Measurements from ENCODE around the gene KCNK5. TPM values are rescaled to one million over a fixed set of nuclear protein-coding genes. Genes with fewer than 3 reads are reported as not detected.

The KCNK5 gene
- total RNA-seq, 6 donors from 2014 or later, result 8.9 to 34.6 (median 17.3) TPM

GRCh38 chr6:39182604-39183003 is 46.7 kb downstream of the KCNK5 start:
- WGBS, 2 donors, result 68 to 81% methylated on average over 3 of the region's 3 CpGs
- H3K27ac ChIP-seq, result no peak overlapping the region
- TF ChIP-seq CTCF (IDR thresholded peaks at IDR 0.05) (no peak), POLR2AphosphoS5 (IDR thresholded peaks at IDR 0.05) (no peak), EP300 (IDR thresholded peaks at IDR 0.05) (no peak), POLR2A (IDR thresholded peaks at IDR 0.05) (no peak)
- peaks cover 0 to under 1% (median 0%) of the 10 kb centered on the region in 4 donors for H3K9me3 ChIP-seq
- DNase-seq (no peak), ATAC-seq (ENCODE audit: low FRiP score in 2 of 2) (no peak)
- H3K4me3 ChIP-seq, result no peak overlapping the region
- no peaks in the 10 kb centered on the region for H3K36me3 ChIP-seq
- peaks cover 0 to 24% (median 4%) of the 10 kb centered on the region in 4 donors for H3K4me1 ChIP-seq
- no peaks in the 10 kb centered on the region for H3K27me3 ChIP-seq

DNA sequence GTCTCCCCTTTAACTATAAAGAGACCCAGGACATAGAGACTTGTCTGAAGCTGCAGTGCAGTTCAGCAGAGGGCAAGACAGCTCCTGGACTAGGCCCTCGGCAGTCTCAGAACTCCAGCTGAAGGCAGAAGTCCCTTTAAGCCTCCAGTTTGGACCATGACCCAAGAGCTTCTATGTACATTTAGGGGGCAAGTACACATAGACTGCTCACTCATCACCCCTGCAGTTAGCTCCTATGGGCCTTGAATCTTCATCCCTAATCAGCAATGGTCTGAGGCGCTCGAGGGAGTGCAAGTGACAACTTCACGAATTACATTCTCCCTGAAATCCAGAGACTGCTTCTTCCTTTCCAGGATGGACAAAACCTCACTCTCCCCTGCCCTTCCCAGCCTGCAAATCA is 47.4 kb downstream of the KCNK5 start:
- H3K36me3 ChIP-seq, result no peaks in the 10 kb centered on the region
- H3K9me3 ChIP-seq, result peaks cover 0 to 8% (median 2%) of the 10 kb centered on the region in 4 donors
- ATAC-seq (ENCODE audit: low FRiP score in 2 of 2), result no peak
- no peaks in the 10 kb centered on the region for H3K27me3 ChIP-seq
- no peak overlapping the region for H3K27ac ChIP-seq
- no peak overlapping the region for H3K4me3 ChIP-seq
- 76 to 80% methylated on average over 3 to 4 of the region's 4 CpGs for WGBS, 2 donors
- no peak for TF ChIP-seq EP300 (IDR thresholded peaks at IDR 0.05)
- no peak for TF ChIP-seq POLR2AphosphoS5 (IDR thresholded peaks at IDR 0.05)
- TF ChIP-seq CTCF (IDR thresholded peaks at IDR 0.05), result no peak
- TF ChIP-seq POLR2A (IDR thresholded peaks at IDR 0.05), result no peak
- DNase-seq, result no peak
- H3K4me1 ChIP-seq, result peaks cover 0 to 18% (median 3%) of the 10 kb centered on the region in 4 donors

DNA sequence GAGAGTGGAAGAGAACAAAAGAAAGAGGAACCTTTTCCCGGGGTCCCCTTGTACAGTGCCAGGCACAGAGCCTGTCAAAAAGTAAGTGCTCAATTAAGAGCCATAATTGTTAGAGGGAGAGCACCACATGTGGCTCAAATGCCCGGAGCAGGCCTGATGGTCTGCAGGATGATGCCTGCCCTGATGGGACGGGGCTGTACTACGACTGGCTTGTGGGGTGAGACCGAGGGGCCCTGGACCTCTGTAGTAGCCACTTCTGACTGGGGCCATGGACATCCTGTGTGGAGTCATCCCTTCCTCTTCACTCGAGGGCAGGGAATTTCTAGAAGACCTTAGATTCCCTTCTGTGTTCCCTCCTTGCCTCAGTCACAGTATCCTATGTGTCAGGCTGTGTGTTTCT is 47.9 kb downstream of the KCNK5 start:
- ATAC-seq (ENCODE audit: low FRiP score in 2 of 2), result no peak
- no peaks in the 10 kb centered on the region for H3K27me3 ChIP-seq
- H3K27ac ChIP-seq, result no peak overlapping the region
- no peaks in the 10 kb centered on the region for H3K36me3 ChIP-seq
- H3K4me3 ChIP-seq, result no peak overlapping the region
- H3K4me1 ChIP-seq, result peaks cover 0 to 18% (median 3%) of the 10 kb centered on the region in 4 donors
- TF ChIP-seq CTCF (IDR thresholded peaks at IDR 0.05) (no peak), POLR2A (IDR thresholded peaks at IDR 0.05) (no peak), EP300 (IDR thresholded peaks at IDR 0.05) (no peak), POLR2AphosphoS5 (IDR thresholded peaks at IDR 0.05) (no peak)
- 64 to 90% methylated on average over 3 to 6 of the region's 6 CpGs for WGBS, 2 donors
- no peak for DNase-seq
- peaks cover 0 to 8% (median 2%) of the 10 kb centered on the region in 4 donors for H3K9me3 ChIP-seq

DNA sequence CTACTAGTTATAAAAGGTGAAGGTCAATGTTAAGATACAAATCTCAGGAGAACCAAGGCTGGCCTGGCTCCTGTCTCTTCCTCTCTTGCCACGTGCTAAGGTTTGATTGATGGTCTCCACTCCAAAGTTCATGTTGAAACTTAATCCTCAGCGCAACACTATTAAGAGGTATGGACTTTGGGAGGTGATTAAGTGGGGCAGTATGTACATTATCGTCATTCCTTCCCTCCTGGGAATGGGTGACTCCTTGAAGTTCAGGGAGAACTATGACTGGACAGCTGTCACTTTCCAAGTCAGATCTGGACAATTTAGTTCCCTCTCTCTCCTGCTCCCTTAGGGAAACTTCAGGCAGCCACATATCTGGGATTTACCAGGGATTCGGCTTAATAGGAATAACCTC is 50.5 kb downstream of the KCNK5 start:
- Histone ChIP-seq H3K4me3 (no peak overlapping the region), H3K4me1 (peaks cover 0 to 5% (median 0%) of the 10 kb centered on the region in 4 donors), H3K9me3 (peaks cover 0 to 8% (median 2%) of the 10 kb centered on the region in 4 donors), H3K36me3 (no peaks in the 10 kb centered on the region), H3K27me3 (no peaks in the 10 kb centered on the region), H3K27ac (no peak overlapping the region)
- 69 to 74% methylated on average over 4 of the region's 4 CpGs for WGBS, 2 donors
- no peak for DNase-seq
- no peak for TF ChIP-seq CTCF (IDR thresholded peaks at IDR 0.05)
- TF ChIP-seq POLR2AphosphoS5 (IDR thresholded peaks at IDR 0.05), result no peak
- no peak for TF ChIP-seq POLR2A (IDR thresholded peaks at IDR 0.05)
- no peak for TF ChIP-seq EP300 (IDR thresholded peaks at IDR 0.05)
- no peak for ATAC-seq (ENCODE audit: low FRiP score in 2 of 2)

DNA sequence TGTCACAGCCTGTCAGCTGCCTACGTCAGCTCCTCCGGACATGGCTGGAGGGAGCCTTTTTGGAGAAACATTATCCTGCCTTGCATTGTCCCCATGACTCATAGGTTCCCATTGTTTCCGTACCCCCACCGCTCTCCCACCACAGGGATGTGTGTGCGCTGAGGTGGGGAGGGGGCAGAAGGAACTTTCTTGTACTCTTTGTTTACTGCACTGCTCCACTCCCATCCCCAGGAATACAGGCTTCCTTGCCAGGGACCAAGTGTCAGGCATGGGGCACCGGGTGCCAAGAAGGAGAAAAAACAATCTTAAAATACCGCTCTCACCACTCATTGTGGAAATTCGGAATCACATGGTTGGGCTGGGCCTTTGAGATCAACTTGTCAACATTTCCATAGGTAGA is 51.0 kb downstream of the KCNK5 start:
- H3K27me3 ChIP-seq, result no peaks in the 10 kb centered on the region
- H3K4me3 ChIP-seq, result no peak overlapping the region
- ATAC-seq (ENCODE audit: low FRiP score in 2 of 2) (no peak), DNase-seq (no peak)
- H3K27ac ChIP-seq, result no peak overlapping the region
- H3K4me1 ChIP-seq, result peaks cover 0 to 2% (median 0%) of the 10 kb centered on the region in 4 donors
- 63 to 91% methylated on average over 8 of the region's 8 CpGs for WGBS, 2 donors
- H3K9me3 ChIP-seq, result peaks cover 0 to 8% (median 2%) of the 10 kb centered on the region in 4 donors
- no peaks in the 10 kb centered on the region for H3K36me3 ChIP-seq
- no peak for TF ChIP-seq POLR2AphosphoS5 (IDR thresholded peaks at IDR 0.05)
- no peak for TF ChIP-seq CTCF (IDR thresholded peaks at IDR 0.05)
- TF ChIP-seq EP300 (IDR thresholded peaks at IDR 0.05), result no peak
- no peak for TF ChIP-seq POLR2A (IDR thresholded peaks at IDR 0.05)

All from upper lobe of left lung (tissue), 6 donors.